GM12865 (cell line): ENCODE results near the gene NPHP4.
"Not testable (repeated sequence)": the region's sequence is repeated elsewhere in the genome, so short reads cannot be mapped to it uniquely, and the experiment has no call there.

Experiments
- DNase-seq: peaks from one replicate; pipeline ENCODE4 v3.0.0; 2010; ENCODE audit warnings: low read depth
- H3K4me3 ChIP-seq: 2 replicates; pipeline ENCODE4 v1.5.1; 2011; ENCODE audit warnings: mild to moderate bottlenecking, low read depth, low read length, control low read depth
- TF ChIP-seq, protein P1 (sequence below): IDR thresholded peaks from 2 replicates; pipeline ENCODE4 v1.5.1; 2011; ENCODE audit warnings: low read length, control low read depth, low read depth, inconsistent platforms; ENCODE audit not compliant: insufficient read depth; ENCODE audit errors: missing control alignments

Gene NPHP4

DNA sequence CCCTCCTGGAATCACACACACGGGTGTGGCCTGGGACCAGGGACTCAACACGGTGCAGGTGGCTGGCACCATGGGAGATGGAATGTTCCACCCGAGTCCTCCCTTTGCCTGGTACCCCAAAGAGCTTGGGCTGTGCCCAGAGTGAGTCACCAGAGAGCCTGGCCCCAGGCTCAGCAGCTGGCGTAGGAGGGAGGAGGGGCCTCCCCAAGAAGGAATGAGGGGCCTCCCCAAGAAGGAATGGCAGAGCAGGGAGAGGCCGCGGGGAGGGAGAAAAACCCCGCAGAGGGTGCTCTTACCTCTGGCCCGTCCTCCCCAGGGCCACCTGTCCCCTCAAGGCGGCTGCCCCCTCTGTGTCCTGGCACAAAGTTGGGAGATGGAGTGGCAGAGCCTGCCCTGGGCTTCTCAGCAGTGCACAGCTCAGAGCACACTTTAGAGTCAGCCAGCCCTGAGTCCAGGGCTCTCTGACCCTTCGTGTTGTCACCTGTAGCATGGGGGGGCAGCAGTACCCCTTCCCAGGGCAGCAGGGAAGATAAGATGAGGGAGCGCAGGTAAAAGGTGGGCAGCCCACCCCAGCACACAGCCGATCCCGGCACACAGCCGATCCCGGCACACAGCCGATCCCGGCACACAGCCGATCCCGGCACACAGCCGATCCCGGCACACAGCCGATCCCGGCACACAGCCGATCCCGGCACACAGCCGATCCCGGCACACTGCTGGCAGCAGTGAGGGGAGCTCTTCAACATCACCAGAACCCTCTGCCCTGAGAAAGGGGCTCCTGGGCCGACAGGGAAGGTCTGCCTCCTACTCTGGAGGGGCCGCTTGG lies 33.3 kb upstream of the NPHP4 start:
- TF ChIP-seq, protein P1, sequence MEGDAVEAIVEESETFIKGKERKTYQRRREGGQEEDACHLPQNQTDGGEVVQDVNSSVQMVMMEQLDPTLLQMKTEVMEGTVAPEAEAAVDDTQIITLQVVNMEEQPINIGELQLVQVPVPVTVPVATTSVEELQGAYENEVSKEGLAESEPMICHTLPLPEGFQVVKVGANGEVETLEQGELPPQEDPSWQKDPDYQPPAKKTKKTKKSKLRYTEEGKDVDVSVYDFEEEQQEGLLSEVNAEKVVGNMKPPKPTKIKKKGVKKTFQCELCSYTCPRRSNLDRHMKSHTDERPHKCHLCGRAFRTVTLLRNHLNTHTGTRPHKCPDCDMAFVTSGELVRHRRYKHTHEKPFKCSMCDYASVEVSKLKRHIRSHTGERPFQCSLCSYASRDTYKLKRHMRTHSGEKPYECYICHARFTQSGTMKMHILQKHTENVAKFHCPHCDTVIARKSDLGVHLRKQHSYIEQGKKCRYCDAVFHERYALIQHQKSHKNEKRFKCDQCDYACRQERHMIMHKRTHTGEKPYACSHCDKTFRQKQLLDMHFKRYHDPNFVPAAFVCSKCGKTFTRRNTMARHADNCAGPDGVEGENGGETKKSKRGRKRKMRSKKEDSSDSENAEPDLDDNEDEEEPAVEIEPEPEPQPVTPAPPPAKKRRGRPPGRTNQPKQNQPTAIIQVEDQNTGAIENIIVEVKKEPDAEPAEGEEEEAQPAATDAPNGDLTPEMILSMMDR = no peak
- peak overlapping the region; percentile 89 for H3K4me3 ChIP-seq
- DNase-seq = peak; percentile 29

DNA sequence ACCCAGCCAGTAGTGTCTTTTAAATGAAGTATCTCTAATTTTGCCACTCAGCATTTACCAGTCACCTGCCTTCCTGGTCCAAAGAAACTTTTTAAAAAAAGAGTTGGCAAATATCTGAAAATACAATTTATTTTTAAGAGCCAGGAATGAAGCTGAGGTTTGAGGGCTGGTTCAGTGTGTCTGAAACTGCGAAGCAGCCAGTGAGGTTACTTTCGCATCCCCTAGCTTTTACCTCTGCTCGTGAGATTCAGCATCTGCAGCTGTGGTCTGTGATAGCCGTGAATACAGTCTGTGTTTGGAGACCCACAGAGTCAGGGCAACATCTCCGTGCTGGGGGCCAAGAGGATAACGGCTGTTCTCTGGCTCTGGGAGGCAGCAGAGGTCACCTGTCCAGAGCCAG lies 32.2 kb upstream of the NPHP4 start:
- TF ChIP-seq, protein P1 = no peak
- DNase-seq = peak; percentile 73
- no peak overlapping the region for H3K4me3 ChIP-seq

DNA sequence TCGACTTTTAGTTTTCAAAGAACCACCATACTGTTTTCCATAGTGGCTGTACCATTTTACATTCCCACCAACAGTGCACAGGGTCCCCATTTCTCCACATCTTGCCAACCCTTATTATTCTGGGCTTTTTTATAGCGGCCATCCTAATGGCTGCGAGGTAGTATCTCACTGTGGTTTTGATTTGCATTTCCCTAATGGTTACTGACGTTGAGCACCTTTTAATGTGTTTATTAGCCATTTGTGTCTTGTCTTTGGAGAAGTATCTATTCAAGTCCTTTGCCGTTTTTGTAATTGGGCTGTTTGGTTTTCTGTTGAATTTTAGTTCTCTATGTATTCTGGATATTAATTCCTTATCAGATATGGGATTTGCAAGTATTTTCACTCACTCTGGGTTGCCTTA lies 31.1 kb upstream of the NPHP4 start:
- TF ChIP-seq, protein P1 = no peak
- DNase-seq = no peak
- no peak overlapping the region for H3K4me3 ChIP-seq

DNA sequence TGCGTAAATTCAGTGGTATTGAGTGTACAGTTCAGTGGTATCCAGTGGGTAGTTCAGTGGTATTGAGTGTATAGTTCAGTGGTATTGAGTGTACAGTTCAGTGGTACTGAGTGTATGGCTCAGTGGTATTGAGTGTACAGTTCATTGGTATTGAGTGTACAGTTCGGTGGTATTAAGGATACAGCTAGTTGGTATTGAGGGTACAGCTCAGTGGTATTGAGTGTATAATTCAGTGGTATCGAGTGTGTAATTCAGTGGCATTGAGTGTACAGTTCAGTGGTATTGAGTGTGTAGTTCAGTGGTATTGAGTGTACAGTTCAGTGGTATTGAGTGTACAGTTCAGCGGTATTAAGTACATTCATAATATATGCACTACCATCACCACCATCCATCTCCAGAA lies 30.0 kb upstream of the NPHP4 start:
- no peak for DNase-seq
- TF ChIP-seq, protein P1 = no peak
- H3K4me3 ChIP-seq = no peak overlapping the region

DNA sequence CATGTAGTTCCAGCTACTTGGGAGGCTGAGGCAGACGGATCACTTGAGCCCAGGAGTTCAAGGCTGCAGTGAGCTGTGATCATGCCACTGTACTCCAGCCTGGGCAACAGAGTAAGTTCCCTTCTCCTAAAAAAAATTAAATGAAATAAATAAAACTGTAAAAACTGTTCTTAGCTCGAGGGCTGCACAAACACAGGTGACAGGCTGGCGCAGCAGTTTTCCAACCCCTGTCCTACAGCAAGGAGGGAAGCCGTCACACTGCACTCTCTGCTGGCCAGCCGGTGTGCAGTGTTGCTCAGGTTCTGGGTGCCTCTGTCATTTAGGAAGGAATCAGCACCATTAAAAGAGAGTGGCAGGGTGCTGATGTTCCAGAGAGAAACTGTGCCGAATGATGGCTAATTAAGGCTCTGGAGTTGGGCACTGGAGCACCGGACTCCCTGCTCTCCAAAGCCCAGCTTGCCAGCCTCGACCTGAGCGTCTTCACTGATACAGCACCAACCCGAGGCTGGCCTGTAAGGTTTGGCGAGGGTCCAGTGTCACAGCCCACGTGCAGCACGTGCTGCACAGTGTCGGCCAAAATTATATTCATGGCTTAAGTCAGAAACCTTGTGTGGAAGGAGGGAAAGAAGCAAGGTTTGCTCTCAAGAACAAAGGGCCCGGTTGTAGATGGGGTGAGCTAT lies 27.1 kb upstream of the NPHP4 start:
- TF ChIP-seq, protein P1 = no peak

DNA sequence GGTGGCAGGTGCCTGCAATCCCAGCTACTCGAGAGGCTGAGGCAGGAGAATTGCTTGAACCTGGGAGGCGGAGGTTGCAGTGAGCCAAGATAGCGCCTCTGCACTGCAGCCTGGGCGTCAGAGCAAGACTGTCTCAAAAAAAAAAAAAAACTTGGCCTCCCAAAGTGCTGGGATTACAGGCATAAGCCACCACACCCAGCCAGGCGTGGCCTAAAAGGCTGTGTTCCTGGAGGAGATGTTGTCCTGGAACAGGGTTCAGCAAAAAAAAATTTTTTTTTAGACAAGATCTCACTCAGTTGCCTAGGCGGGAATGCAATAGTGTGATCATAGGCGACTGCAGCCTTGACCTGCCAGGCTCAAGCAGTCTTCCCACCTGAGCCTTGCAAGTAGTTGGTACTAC lies 25.4 kb upstream of the NPHP4 start:
- DNase-seq, H3K4me3 ChIP-seq: not testable (repeated sequence)

More for the DNA sequence above, 27.1 kb upstream of the NPHP4 start:
- no peak overlapping the region for H3K4me3 ChIP-seq
- DNase-seq = no peak

DNA sequence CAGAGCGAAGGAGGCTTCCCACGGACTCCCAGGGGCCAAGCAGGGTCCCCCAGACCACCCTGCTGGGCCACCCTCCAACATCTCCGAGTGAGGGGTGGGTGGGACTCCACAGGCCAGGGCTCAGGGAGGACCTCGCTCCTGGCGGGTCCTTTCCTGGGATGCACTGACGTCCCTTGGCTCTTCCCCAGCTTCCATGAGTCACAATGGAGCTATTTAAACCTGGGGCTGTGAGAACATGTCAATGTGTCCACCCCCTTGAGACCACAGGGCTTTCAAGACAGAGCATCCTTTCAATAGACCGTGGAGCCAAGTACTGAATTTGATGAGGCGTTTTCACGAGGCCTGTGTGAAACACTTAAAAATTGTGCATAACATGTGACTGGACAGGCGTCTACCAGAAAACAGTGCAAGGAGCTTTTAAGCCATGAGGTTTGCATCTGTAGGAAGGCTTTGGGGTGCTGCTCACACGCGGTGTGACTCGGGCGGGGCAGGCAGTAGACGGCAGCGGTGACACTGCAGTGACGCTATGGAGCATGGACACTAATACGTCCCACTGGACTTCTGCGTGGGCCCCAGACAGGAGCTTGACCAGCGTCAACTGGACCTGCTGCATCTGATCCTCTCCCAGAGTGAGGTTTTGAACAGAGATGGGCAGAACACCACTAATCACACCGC lies 24.1 kb upstream of the NPHP4 start:
- TF ChIP-seq, protein P1 = no peak
- no peak for DNase-seq

More for the DNA sequence above, 24.1 kb upstream of the NPHP4 start:
- no peak overlapping the region for H3K4me3 ChIP-seq
